ENCODE measurements around the gene SOWAHB. TPM values are rescaled to one million over a fixed set of nuclear protein-coding genes. Genes with fewer than 3 reads are reported as not detected.

SOWAHB gene
- total RNA-seq, 4 donors from 2014 or later = not detected

GRCh38 chr4:76866641-76867040 lies 31.3 kb downstream of the SOWAHB start:
- no peak for DNase-seq (ENCODE audit: extremely low spot score)
- no peaks in the 10 kb centered on the region for H3K4me1 ChIP-seq
- WGBS = 91% methylated on average over 9 of the region's 9 CpGs
- H3K4me3 ChIP-seq = no peak overlapping the region
- H3K27me3 ChIP-seq = no peaks in the 10 kb centered on the region
- H3K9me3 ChIP-seq = no peaks in the 10 kb centered on the region
- TF ChIP-seq POLR2A (IDR thresholded peaks at IDR 0.05; ENCODE audit: low read depth) (no peak), EP300 (IDR thresholded peaks at IDR 0.05) (no peak), POLR2AphosphoS5 (IDR thresholded peaks at IDR 0.05) (no peak), CTCF (IDR thresholded peaks at IDR 0.05) (no peak)
- intact Hi-C loops (cut with DNase I) = no loop called here
- H3K36me3 ChIP-seq = no peaks in the 10 kb centered on the region
- H3K27ac ChIP-seq (replicated peaks in 1 of 4) = no peak overlapping the region

DNA sequence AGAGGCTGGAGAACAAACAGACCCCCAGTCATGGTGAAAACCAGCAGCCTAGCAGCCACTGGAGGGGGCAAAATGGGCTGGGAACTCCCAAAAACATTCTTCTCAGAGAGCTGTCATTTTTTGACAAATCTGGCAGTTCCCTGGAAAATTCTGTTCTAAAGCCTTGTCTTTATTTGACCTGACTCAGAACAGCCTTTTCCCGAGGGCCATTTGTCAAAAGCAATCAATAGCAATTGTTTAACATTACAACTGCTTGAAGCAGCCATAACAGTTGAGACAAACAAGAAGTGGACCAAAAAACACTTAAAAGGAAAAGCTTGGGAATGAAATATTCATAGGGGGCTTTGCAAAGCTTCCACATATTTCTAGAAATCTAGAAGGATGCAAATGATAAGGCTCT lies 39.6 kb downstream of the SOWAHB start:
- intact Hi-C loops (cut with DNase I) = no loop called here
- Histone ChIP-seq H3K4me3 (no peak overlapping the region), H3K36me3 (no peaks in the 10 kb centered on the region), H3K9me3 (no peaks in the 10 kb centered on the region), H3K27ac (replicated peaks in 1 of 4) (no peak overlapping the region), H3K27me3 (no peaks in the 10 kb centered on the region), H3K4me1 (peaks cover 6 to 15% (median 9%) of the 10 kb centered on the region in 4 donors)
- TF ChIP-seq EP300 (IDR thresholded peaks at IDR 0.05) = no peak
- WGBS = 70% methylated on average over 1 of the region's 1 CpG
- DNase-seq (ENCODE audit: extremely low spot score) = no peak

DNA sequence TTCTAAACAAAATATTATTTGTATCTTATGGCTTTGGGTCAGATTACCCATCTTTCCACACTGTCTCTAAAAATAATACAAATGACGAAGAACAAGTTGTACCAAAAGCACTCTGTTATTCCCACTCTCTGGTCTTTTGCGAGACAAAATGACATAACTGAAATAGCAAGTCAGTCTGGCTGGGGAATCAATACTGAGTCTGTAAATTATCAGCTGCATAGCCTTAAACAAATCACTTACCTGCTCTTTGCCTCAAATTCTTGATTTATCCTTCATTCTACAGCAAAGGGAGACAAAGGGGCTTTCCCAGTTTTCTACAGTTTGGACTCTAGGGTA lies 40.9 kb downstream of the SOWAHB start:
- Histone ChIP-seq H3K36me3 (no peaks in the 10 kb centered on the region), H3K27me3 (no peaks in the 10 kb centered on the region), H3K4me1 (peaks cover 6 to 15% (median 9%) of the 10 kb centered on the region in 4 donors), H3K4me3 (no peak overlapping the region), H3K27ac (replicated peaks in 1 of 4) (peak overlapping the region in 1 of 4 donors; percentile 28), H3K9me3 (no peaks in the 10 kb centered on the region)
- intact Hi-C loops (cut with DNase I) = no loop called here
- DNase-seq (ENCODE audit: extremely low spot score) = no peak
- 62% methylated on average over 2 of the region's 2 CpGs for WGBS
- TF ChIP-seq EP300 (IDR thresholded peaks at IDR 0.05) (no peak), CTCF (IDR thresholded peaks at IDR 0.05) (no peak), POLR2AphosphoS5 (IDR thresholded peaks at IDR 0.05) (no peak), POLR2A (IDR thresholded peaks at IDR 0.05; ENCODE audit: low read depth) (no peak)

DNA sequence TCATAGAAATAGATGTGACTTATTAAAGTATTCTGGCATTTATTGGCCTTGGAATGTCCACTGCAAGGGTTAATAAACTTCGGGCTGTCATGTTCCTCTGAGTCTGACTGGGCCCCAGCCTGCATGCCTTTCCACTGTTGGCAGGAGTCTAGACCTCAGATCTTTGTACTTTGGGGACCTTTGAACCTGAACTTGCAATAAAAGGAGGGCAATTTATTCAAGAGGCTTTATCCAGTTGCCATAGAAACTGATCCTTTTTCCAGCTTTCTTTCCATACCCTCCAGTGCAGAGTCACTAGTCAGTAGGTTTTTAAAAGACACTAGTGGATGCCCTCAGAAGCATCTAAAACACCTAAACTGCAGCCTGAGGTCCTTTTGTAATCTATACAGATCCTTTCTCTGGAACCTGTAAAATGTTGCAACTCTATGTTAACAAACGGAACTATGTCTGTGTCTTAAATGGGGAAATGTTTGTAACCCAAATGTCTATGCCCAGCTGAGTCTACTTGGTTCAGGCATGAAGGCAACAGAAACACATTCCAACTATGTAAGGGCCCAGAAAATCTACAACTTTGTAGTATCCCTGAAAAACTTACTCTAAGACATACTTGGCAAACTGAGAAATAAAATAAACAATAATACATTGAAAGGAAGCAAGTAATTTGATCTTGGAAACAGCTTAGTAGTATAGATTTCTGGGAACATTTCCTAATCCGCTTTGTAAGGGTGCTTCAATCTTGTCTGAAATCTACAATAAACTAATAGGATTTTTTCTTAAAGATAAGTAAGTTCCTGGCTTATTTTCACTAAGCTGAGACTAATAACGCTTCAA lies 41.5 kb downstream of the SOWAHB start:
- Histone ChIP-seq H3K36me3 (no peaks in the 10 kb centered on the region), H3K4me3 (no peak overlapping the region), H3K27ac (replicated peaks in 1 of 4) (peak overlapping the region in 1 of 4 donors; percentile 28), H3K9me3 (no peaks in the 10 kb centered on the region), H3K4me1 (peaks cover 6 to 15% (median 9%) of the 10 kb centered on the region in 4 donors), H3K27me3 (no peaks in the 10 kb centered on the region)
- WGBS = 48% methylated on average over 4 of the region's 4 CpGs
- TF ChIP-seq POLR2A (IDR thresholded peaks at IDR 0.05; ENCODE audit: low read depth) (no peak), POLR2AphosphoS5 (IDR thresholded peaks at IDR 0.05) (no peak), CTCF (IDR thresholded peaks at IDR 0.05) (no peak), EP300 (IDR thresholded peaks at IDR 0.05) (no peak)
- intact Hi-C loops (cut with DNase I) = no loop called here
- DNase-seq (ENCODE audit: extremely low spot score) = no peak

DNA sequence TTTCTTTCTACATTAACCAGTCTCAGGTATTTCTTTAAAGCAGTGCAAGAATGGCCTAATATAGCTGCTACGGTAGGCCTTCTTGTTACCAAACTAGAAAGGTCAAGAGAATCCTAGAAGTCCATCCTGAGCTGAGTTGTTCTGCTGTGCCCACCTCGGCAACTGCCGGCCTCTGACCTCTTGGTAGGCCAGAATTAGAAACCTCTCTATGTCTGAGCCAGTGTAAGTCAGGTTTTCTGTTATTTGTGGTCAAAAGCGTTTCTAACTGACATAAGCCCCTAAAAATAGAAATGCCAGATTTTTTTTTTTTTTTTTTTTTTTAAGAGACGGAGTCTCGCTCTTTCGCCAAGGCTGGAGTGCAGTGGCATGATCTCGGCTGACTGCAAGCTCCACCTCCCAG lies 43.1 kb downstream of the SOWAHB start:
- peaks cover 6 to 15% (median 11%) of the 10 kb centered on the region in 4 donors for H3K4me1 ChIP-seq
- H3K36me3 ChIP-seq = no peaks in the 10 kb centered on the region
- intact Hi-C loops (cut with DNase I) = no loop called here
- no peak for DNase-seq (ENCODE audit: extremely low spot score)
- no peak overlapping the region for H3K27ac ChIP-seq (replicated peaks in 1 of 4)
- no peaks in the 10 kb centered on the region for H3K27me3 ChIP-seq
- no peaks in the 10 kb centered on the region for H3K9me3 ChIP-seq
- no peak overlapping the region for H3K4me3 ChIP-seq
- TF ChIP-seq EP300 (IDR thresholded peaks at IDR 0.05) (no peak), POLR2A (IDR thresholded peaks at IDR 0.05; ENCODE audit: low read depth) (no peak), CTCF (IDR thresholded peaks at IDR 0.05) (no peak), POLR2AphosphoS5 (IDR thresholded peaks at IDR 0.05) (no peak)
- 85% methylated on average over 8 of the region's 8 CpGs for WGBS

Data from esophagus muscularis mucosa (tissue), 4 donors.